ENCODE results near the gene GPR31. TPM values are rescaled to one million over a fixed set of nuclear protein-coding genes. Genes with fewer than 3 reads are reported as not detected.

Gene GPR31
- total RNA-seq, 4 donors from 2014 or later = not detected

GRCh38 chr6:167125410-167125809 is 32.4 kb downstream of the GPR31 start:
- H3K4me1 ChIP-seq = peaks cover 0 to 10% (median 7%) of the 10 kb centered on the region in 4 donors
- no peaks in the 10 kb centered on the region for H3K36me3 ChIP-seq
- 83% methylated on average over 4 of the region's 4 CpGs for WGBS
- intact Hi-C loops (cut with DNase I) = no loop called here
- no peaks in the 10 kb centered on the region for H3K9me3 ChIP-seq
- TF ChIP-seq CTCF (IDR thresholded peaks at IDR 0.05) (no peak), EP300 (IDR thresholded peaks at IDR 0.05) (no peak), POLR2A (IDR thresholded peaks at IDR 0.05; ENCODE audit: low read depth) (no peak), POLR2AphosphoS5 (IDR thresholded peaks at IDR 0.05) (no peak)
- H3K4me3 ChIP-seq = no peak overlapping the region
- no peaks in the 10 kb centered on the region for H3K27me3 ChIP-seq
- no peak for DNase-seq (ENCODE audit: extremely low spot score)
- H3K27ac ChIP-seq (replicated peaks in 1 of 4) = no peak overlapping the region

- no peak overlapping the region for H3K4me3 ChIP-seq
- 93% methylated on average over 5 of the region's 5 CpGs for WGBS
- intact Hi-C loops (cut with DNase I) = no loop called here
Measured at GRCh38 chr6:167124753-167125152, 33.0 kb downstream of the GPR31 start.

GRCh38 chr6:167122827-167123657 is 34.7 kb downstream of the GPR31 start, which contains the start of gene CCR6:
TSS of gene CCR6 (plus strand) at chr6:167123096. CDS start at chr6:167136135, 13,039 bp downstream.
- no peak for DNase-seq (ENCODE audit: extremely low spot score)
- TF ChIP-seq EP300 (IDR thresholded peaks at IDR 0.05) (no peak), POLR2AphosphoS5 (IDR thresholded peaks at IDR 0.05) (no peak), POLR2A (IDR thresholded peaks at IDR 0.05; ENCODE audit: low read depth) (no peak), CTCF (IDR thresholded peaks at IDR 0.05) (no peak)
- Histone ChIP-seq H3K4me3 (no peak within 1 kb of the TSS), H3K27ac (replicated peaks in 1 of 4) (no peak within 1 kb of the TSS), H3K27me3 (no peaks in the 10 kb centered on the region), H3K9me3 (no peaks in the 10 kb centered on the region), H3K36me3 (no peaks in the 10 kb centered on the region), H3K4me1 (peaks cover 0 to 26% (median 12%) of the 10 kb centered on the region in 4 donors)
- WGBS = 77% methylated on average over 8 of the region's 8 CpGs
- intact Hi-C loops (cut with DNase I) = no loop called here

More at GRCh38 chr6:167124753-167125152, 33.0 kb downstream of the GPR31 start:
- DNase-seq (ENCODE audit: extremely low spot score) = no peak
- Histone ChIP-seq H3K36me3 (no peaks in the 10 kb centered on the region), H3K27me3 (no peaks in the 10 kb centered on the region), H3K9me3 (no peaks in the 10 kb centered on the region), H3K4me1 (peaks cover 0 to 16% (median 12%) of the 10 kb centered on the region in 4 donors), H3K27ac (replicated peaks in 1 of 4) (no peak overlapping the region)
- no peak for TF ChIP-seq EP300 (IDR thresholded peaks at IDR 0.05)
- no peak for TF ChIP-seq POLR2AphosphoS5 (IDR thresholded peaks at IDR 0.05)
- TF ChIP-seq POLR2A (IDR thresholded peaks at IDR 0.05; ENCODE audit: low read depth) = no peak
- no peak for TF ChIP-seq CTCF (IDR thresholded peaks at IDR 0.05)

GRCh38 chr6:167122041-167122826 is 35.5 kb downstream of the GPR31 start:
- H3K27ac ChIP-seq (replicated peaks in 1 of 4) = no peak overlapping the region
- H3K4me3 ChIP-seq = no peak overlapping the region
- no peak for TF ChIP-seq CTCF (IDR thresholded peaks at IDR 0.05)
- no peak for TF ChIP-seq POLR2AphosphoS5 (IDR thresholded peaks at IDR 0.05)
- no peak for TF ChIP-seq EP300 (IDR thresholded peaks at IDR 0.05)
- TF ChIP-seq POLR2A (IDR thresholded peaks at IDR 0.05; ENCODE audit: low read depth) = no peak
- DNase-seq (ENCODE audit: extremely low spot score) = no peak
- H3K9me3 ChIP-seq = no peaks in the 10 kb centered on the region
- H3K4me1 ChIP-seq = peaks cover 0 to 26% (median 12%) of the 10 kb centered on the region in 4 donors
- no peaks in the 10 kb centered on the region for H3K36me3 ChIP-seq
- no peaks in the 10 kb centered on the region for H3K27me3 ChIP-seq
- WGBS = 87% methylated on average over 22 of the region's 23 CpGs
- intact Hi-C loops (cut with DNase I) = no loop called here

Data from esophagus muscularis mucosa (tissue), 4 donors.